Kidney (tissue), 14 donors: ENCODE results near the gene AZGP1. TPM values are rescaled to one million over a fixed set of nuclear protein-coding genes. Genes with fewer than 3 reads are reported as not detected.
"Not testable (repeated sequence)": the region's sequence is repeated elsewhere in the genome, so short reads cannot be mapped to it uniquely, and the experiment has no call there.

Source experiments
- DNase-seq, 5 donors: peaks; one replicate each; pipeline ENCODE4 v3.0.0-alpha.2; 2013 to 2020
- FAIRE-seq: peaks from 2 replicates; lab custom pipeline; 2012; peaks lifted over from hg19 to GRCh38; lab: Jason Lieb, UNC
- H3K27ac ChIP-seq, 2 donors: one replicate each; pipeline ENCODE4 v1.7.0; 2013; ENCODE audit warnings: low read depth in 2 of 2, low read length in 2 of 2, inconsistent platforms in 1 of 2
- H3K27me3 ChIP-seq: one replicate; pipeline ENCODE4 v1.7.1; 2013; ENCODE audit warnings: low read length, inconsistent platforms; ENCODE audit not compliant: control insufficient read depth, insufficient read depth
- H3K36me3 ChIP-seq, 3 donors: one replicate each; pipeline versions ENCODE4 v1.7.0 to v1.7.1; 2013; ENCODE audit warnings: low read length in 3 of 3, control low read depth in 1 of 3, inconsistent platforms in 1 of 3; ENCODE audit not compliant: insufficient read depth in 3 of 3, control insufficient read depth in 2 of 3
- H3K4me1 ChIP-seq, 3 donors: one replicate each; pipeline versions ENCODE4 v1.7.0 to v1.7.1; 2013; ENCODE audit warnings: low read length in 3 of 3, inconsistent platforms in 1 of 3, low read depth in 1 of 3; ENCODE audit not compliant: control insufficient read depth in 2 of 3, insufficient read depth in 2 of 3
- H3K4me3 ChIP-seq, 3 donors: one replicate each; pipeline versions ENCODE4 v1.7.0 to v1.8.1; 2013; ENCODE audit warnings: low read length in 3 of 3, control low read depth in 1 of 3, inconsistent platforms in 1 of 3
- H3K9ac ChIP-seq, 3 donors: one replicate each; pipeline versions ENCODE4 v1.7.0 to v1.7.1; 2013; ENCODE audit warnings: low read length in 3 of 3, control low read depth in 1 of 3, inconsistent platforms in 1 of 3
- H3K9me3 ChIP-seq, 3 donors: one replicate each; pipeline versions ENCODE4 v1.7.0 to v1.7.1; 2013; ENCODE audit warnings: low read length in 3 of 3, control low read depth in 1 of 3, inconsistent platforms in 1 of 3; ENCODE audit not compliant: control insufficient read depth in 2 of 3, insufficient read depth in 1 of 3
- intact Hi-C: fragments of 100-400 bp; cut with DNase I; formaldehyde crosslinking; loops from one replicate; pipeline ENCODE4 v1.11.1; 2022
- polyA plus RNA-seq: library from polyadenylated mRNA; stranded (reverse); fragments of 350-450 nt; fragmentation: Illumina TruSeq; extraction: RNeasy Lipid Tissue Mini Kit (QIAGEN cat#74804); gene quantifications from one replicate; pipeline ENCODE4 v1.2.3, GENCODE V29; 2014; ENCODE audit warnings: low read depth, low replicate concordance; ENCODE audit not compliant: insufficient read depth
- total RNA-seq: library from RNA; stranded (reverse); fragmentation: NEBNext Ultra II Directional; extraction: Animal tissue kit (Norgen Biotek cat#: 25700); gene quantifications from one replicate; pipeline ENCODE4 v1.2.1, GENCODE V29; 2021
- TF ChIP-seq, protein P1 (sequence below): IDR thresholded peaks from 3 replicates; pipeline ENCODE4 v1.5.1; 2012; ENCODE audit warnings: mild to moderate bottlenecking, moderate library complexity, borderline replicate concordance; ENCODE audit not compliant: insufficient read depth; ENCODE audit errors: extremely low read depth
- donor health status: control.
- donor health status: control.
- donor health status: control.
- donor health status: control.
- donor health status: control.
- donor health status: DM: yes; HTN: yes; CAD: no.
- donor health status: Normal renal cell carcinoma (clear cell type).

AZGP1 gene
- total and polyA plus RNA-seq, 2 donors from 2014 or later: 10.0 to 198 TPM

DNA sequence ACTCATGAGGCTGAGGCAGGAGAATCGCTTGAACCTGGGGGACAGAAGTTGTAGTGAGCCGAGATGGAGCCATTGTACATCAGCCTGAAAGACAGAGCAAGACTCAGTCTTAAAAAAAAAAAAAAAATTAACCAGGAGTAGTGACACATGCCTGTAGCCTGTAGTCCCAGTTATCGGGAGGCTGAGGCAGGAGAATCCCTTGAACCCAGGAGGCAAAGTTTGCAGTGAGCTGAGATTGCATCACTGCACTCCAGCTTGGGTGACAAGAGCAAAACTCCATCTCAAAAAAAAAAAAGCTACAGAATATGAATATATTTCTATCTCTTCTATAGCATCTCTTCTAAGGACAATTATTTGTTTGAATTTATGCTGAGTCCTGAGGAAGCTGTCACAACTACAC is 6.5 kb downstream of the AZGP1 start:
- H3K27ac ChIP-seq: no peak overlapping the region
- H3K9ac ChIP-seq: no peak overlapping the region
- no peak for DNase-seq
- H3K27me3 ChIP-seq: no peaks in the 10 kb centered on the region
- peaks cover 0 to 2% (median 0%) of the 10 kb centered on the region in 3 donors for H3K36me3 ChIP-seq
- intact Hi-C loops: no loop called here
- H3K4me1 ChIP-seq: no peaks in the 10 kb centered on the region
- FAIRE-seq: no peak
- no peaks in the 10 kb centered on the region for H3K9me3 ChIP-seq
- H3K4me3 ChIP-seq: no peak overlapping the region
- TF ChIP-seq, protein P1, sequence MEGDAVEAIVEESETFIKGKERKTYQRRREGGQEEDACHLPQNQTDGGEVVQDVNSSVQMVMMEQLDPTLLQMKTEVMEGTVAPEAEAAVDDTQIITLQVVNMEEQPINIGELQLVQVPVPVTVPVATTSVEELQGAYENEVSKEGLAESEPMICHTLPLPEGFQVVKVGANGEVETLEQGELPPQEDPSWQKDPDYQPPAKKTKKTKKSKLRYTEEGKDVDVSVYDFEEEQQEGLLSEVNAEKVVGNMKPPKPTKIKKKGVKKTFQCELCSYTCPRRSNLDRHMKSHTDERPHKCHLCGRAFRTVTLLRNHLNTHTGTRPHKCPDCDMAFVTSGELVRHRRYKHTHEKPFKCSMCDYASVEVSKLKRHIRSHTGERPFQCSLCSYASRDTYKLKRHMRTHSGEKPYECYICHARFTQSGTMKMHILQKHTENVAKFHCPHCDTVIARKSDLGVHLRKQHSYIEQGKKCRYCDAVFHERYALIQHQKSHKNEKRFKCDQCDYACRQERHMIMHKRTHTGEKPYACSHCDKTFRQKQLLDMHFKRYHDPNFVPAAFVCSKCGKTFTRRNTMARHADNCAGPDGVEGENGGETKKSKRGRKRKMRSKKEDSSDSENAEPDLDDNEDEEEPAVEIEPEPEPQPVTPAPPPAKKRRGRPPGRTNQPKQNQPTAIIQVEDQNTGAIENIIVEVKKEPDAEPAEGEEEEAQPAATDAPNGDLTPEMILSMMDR: no peak

DNA sequence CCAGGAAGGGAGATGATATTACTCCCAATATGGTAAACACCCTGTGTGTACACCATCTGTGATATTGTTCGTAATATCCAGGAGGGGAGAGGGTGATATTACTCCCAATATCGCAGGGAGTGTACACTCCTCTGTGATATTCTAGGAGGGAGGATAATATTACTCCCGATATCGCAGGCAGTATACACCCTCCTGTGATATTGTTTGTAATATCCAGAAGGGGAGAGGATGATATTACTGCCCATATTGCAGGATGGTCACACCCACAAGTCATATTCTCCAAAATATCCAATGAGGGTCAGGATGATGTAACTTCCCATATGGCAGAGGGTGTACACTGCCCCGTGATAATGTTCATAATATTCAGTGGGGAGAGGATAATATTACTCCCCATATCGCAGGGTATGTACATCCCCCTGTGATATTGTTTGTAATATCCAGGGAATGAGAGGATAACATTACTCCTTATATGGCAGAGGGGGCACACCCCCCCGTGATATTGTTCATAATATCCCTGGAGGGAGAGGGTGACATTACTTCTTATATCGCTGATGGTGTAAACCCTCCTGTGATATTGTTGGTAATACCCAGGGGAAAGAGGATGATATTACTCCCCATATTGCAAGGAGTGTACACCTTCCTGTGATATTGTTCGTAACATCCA is 17.1 kb downstream of the AZGP1 start:
- Histone ChIP-seq H3K9me3 (no peaks in the 10 kb centered on the region), H3K4me3 (no peak overlapping the region), H3K36me3 (no peaks in the 10 kb centered on the region), H3K4me1 (no peaks in the 10 kb centered on the region), H3K27me3 (no peaks in the 10 kb centered on the region), H3K9ac (no peak overlapping the region), H3K27ac (no peak overlapping the region)
- FAIRE-seq (no peak), DNase-seq (no peak)
- TF ChIP-seq, protein P1: no peak
- intact Hi-C loops: no loop called here

DNA sequence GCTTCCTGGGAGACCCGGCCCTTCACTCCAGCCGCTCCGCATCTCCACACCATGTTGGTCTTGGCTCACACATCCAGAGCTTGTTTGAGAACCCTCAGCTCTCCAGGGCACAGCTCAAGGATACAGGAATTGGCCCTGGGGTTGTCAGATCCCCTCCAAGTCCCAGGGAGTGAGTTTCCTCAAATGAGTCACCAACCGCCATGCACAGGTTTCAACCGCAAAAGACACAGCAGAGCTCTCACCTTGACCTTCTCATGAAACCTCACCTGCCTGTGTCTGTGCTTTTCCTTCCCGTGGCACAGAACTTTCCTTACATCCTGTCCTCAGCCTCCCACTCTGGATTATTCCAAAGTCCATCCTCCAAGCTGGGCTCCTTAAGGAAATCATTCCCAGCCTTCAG is 20.6 kb downstream of the AZGP1 start:
- intact Hi-C loops: no loop called here
- TF ChIP-seq, protein P1: no peak
- no peak for DNase-seq

DNA sequence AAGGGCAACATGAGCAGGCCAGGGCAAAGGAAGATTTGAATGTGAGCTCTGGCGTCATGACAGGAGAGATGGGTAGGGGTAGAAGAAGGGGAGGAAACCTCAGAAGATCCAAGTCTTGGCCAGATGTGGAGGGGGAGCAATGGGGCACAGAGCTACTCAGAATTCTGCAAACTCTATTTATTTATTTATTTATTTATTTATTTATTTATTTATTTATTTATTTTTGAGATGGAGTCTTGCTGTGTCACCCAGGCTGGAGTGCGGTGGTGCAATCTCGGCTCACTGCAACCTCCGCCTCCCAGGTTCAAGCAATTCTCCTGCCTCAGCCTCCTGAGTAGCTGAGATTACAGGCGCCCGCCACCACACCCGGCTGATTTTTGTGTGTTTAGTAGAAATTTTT is 21.2 kb downstream of the AZGP1 start:
- H3K36me3 ChIP-seq, H3K9ac ChIP-seq, H3K27ac ChIP-seq, H3K9me3 ChIP-seq, H3K4me3 ChIP-seq, H3K4me1 ChIP-seq, H3K27me3 ChIP-seq, DNase-seq, intact Hi-C loops, FAIRE-seq: not testable (repeated sequence)

More for the DNA sequence above, 20.6 kb downstream of the AZGP1 start:
- no peaks in the 10 kb centered on the region for H3K36me3 ChIP-seq
- no peaks in the 10 kb centered on the region for H3K27me3 ChIP-seq
- H3K4me3 ChIP-seq: no peak overlapping the region
- no peaks in the 10 kb centered on the region for H3K9me3 ChIP-seq
- H3K9ac ChIP-seq: no peak overlapping the region
- no peak overlapping the region for H3K27ac ChIP-seq
- H3K4me1 ChIP-seq: no peaks in the 10 kb centered on the region
- FAIRE-seq: no peak
